Vagina (tissue), 2 donors: ENCODE results near the gene OR6B1. TPM values are rescaled to one million over a fixed set of nuclear protein-coding genes. Genes with fewer than 3 reads are reported as not detected.

Experiments
- DNase-seq, 2 donors: peaks; one replicate each; pipeline ENCODE4 v3.0.0-alpha.2; 2017; ENCODE audit errors: extremely low spot score in 2 of 2
- H3K27ac ChIP-seq: fragments of 200-600 bp; sonication (generic); one replicate; pipeline ENCODE4 v1.5.1; 2019
- H3K27me3 ChIP-seq: fragments of 200-600 bp; sonication (generic); one replicate; pipeline ENCODE4 v1.5.1; 2019
- H3K36me3 ChIP-seq, 2 donors: fragments of 200-600 bp; sonication (generic); one replicate each; pipeline ENCODE4 v1.5.1; 2017 to 2019
- H3K4me1 ChIP-seq: fragments of 200-600 bp; sonication (generic); one replicate; pipeline ENCODE4 v1.5.1; 2019
- H3K4me3 ChIP-seq, 2 donors: fragments of 200-600 bp; sonication (generic); 1 replicate in 1 of 2; 2 replicates in 1 of 2; pipeline ENCODE4 v1.5.1; 2016 to 2019
- H3K9me3 ChIP-seq: fragments of 200-600 bp; sonication (generic); one replicate; pipeline ENCODE4 v1.5.1; 2019
- POLR2A ChIP-seq, 2 donors: fragments of 450-650 bp; IDR thresholded peaks; one replicate each; pipeline ENCODE4 v1.6.1; 2017; ENCODE audit warnings: antibody characterized with exemption in 2 of 2, mild to moderate bottlenecking in 2 of 2, moderate library complexity in 2 of 2
- POLR2AphosphoS5 ChIP-seq, 2 donors: sonication (generic); formaldehyde crosslinking; IDR thresholded peaks; one replicate each; pipeline ENCODE4 v1.9.0; 2017; ENCODE audit warnings: antibody characterized with exemption in 2 of 2, mild to moderate bottlenecking in 2 of 2, low read depth in 1 of 2; ENCODE audit not compliant: insufficient read depth in 1 of 2
- intact Hi-C: fragments of 100-400 bp; cut with DNase I; formaldehyde crosslinking; loops from one replicate; pipeline ENCODE4 v1.15.1; 2023
- total RNA-seq: library from RNA; depleted of rRNA; stranded (reverse); fragments of >200 nt; gene quantifications from one replicate; pipeline ENCODE4 v1.2.3, GENCODE V29; 2016
- TF ChIP-seq, protein P1 (sequence below), 3 experiments: fragments of 450-650 bp in 2 of 3; fragments of 200-600 bp in 1 of 3; sonication (generic) in 1 of 3; IDR thresholded peaks; one replicate each; pipeline ENCODE4 v1.5.1; 2017 to 2019; ENCODE audit warnings: antibody characterized with exemption in 3 of 3, mild to moderate bottlenecking in 2 of 3, moderate library complexity in 2 of 3

Gene OR6B1
- total RNA-seq, 1 donor from 2014 or later = not detected

DNA sequence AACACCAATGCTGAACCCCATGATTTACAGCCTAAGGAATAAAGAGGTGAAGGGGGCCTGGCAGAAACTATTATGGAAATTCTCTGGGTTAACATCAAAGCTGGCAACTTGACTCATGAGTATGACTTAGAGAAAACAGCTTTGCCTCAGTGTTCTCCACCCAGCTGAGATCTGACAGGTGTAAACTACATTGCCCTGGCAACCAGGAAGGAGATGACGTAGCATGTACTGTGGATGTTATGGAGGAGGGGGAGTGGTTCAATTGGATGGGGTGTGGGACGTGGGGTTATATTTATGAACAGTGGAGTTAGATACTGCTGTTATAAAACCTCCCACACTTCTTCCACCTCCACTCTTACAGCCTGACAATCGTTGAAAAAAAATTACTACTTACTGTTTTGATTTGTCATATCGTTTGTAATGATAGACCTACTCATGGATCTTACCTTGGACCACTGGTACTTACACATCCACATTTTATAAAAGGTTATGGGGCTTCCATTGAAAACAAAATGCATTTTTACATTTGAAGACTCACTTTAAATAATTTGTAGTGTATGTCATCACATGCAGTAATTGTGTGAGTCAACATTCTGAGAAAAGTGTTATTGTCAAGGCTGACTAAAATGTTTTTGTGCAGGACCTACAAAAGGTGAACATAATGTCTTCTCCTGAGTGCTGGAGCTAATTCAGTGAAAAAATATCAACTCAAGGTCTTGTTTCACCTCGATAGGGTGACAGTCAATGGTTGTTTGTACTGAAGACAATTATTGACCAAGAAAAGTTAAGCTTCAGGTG lies 39.1 kb upstream of the OR6B1 start:
- no peaks in the 10 kb centered on the region for H3K9me3 ChIP-seq
- no peak for DNase-seq
- no peak overlapping the region for H3K4me3 ChIP-seq
- H3K36me3 ChIP-seq = no peaks in the 10 kb centered on the region
- no peaks in the 10 kb centered on the region for H3K4me1 ChIP-seq
- H3K27ac ChIP-seq = no peak overlapping the region
- TF ChIP-seq POLR2AphosphoS5 (IDR thresholded peaks at IDR 0.05; ENCODE audit: insufficient read depth in 1 of 2, low read depth in 1 of 2) (no peak), POLR2A (IDR thresholded peaks at IDR 0.05) (no peak)
- TF ChIP-seq, protein P1, sequence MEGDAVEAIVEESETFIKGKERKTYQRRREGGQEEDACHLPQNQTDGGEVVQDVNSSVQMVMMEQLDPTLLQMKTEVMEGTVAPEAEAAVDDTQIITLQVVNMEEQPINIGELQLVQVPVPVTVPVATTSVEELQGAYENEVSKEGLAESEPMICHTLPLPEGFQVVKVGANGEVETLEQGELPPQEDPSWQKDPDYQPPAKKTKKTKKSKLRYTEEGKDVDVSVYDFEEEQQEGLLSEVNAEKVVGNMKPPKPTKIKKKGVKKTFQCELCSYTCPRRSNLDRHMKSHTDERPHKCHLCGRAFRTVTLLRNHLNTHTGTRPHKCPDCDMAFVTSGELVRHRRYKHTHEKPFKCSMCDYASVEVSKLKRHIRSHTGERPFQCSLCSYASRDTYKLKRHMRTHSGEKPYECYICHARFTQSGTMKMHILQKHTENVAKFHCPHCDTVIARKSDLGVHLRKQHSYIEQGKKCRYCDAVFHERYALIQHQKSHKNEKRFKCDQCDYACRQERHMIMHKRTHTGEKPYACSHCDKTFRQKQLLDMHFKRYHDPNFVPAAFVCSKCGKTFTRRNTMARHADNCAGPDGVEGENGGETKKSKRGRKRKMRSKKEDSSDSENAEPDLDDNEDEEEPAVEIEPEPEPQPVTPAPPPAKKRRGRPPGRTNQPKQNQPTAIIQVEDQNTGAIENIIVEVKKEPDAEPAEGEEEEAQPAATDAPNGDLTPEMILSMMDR (IDR thresholded peaks at IDR 0.05) = no peak
- no peaks in the 10 kb centered on the region for H3K27me3 ChIP-seq
- intact Hi-C loops = no loop called here

DNA sequence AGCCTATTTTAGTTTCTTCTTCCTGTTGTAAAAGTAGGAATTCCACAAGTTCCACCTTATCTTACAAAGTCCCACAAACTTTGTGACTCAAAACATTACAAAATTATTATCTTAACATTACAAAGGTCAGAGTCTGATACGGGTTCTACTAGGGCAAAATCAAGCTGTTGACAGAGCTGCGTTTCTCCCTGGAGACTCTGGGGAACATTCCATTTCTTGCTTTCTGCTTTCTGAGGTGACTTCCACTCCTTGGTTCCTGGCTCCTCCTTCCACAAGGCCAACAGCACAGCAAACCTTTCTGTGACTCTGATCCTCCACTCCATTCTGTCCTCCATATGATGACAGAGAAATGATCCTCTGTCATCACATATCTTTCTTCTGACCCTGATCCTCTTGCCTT lies 34.8 kb upstream of the OR6B1 start:
- intact Hi-C loops = no loop called here
- TF ChIP-seq POLR2A (IDR thresholded peaks at IDR 0.05) (no peak), POLR2AphosphoS5 (IDR thresholded peaks at IDR 0.05; ENCODE audit: insufficient read depth in 1 of 2, low read depth in 1 of 2) (no peak)
- TF ChIP-seq, protein P1 (IDR thresholded peaks at IDR 0.05) = no peak
- Histone ChIP-seq H3K36me3 (no peaks in the 10 kb centered on the region), H3K27ac (no peak overlapping the region), H3K9me3 (no peaks in the 10 kb centered on the region), H3K4me3 (no peak overlapping the region), H3K4me1 (no peaks in the 10 kb centered on the region), H3K27me3 (no peaks in the 10 kb centered on the region)
- no peak for DNase-seq

DNA sequence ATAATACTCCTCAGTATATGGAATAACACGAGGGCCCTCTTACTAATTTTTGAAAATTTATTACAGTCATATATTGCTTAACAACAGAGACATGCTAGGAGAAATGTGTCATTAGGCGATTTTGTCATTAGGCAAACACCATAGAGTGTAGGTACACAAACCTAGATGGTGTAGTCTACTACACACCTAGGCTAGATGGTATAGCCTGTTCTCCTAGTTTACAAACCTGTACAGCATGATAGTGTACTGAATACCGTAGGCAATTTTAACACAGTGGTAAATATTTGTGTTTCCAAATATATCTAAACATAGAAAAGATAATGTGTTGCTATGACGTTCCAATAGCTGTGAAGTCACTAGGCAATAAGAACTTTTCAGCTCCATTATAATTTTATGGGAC lies 32.7 kb upstream of the OR6B1 start:
- no peak for DNase-seq
- TF ChIP-seq POLR2A (IDR thresholded peaks at IDR 0.05) (no peak), POLR2AphosphoS5 (IDR thresholded peaks at IDR 0.05; ENCODE audit: insufficient read depth in 1 of 2, low read depth in 1 of 2) (no peak)
- TF ChIP-seq, protein P1 (IDR thresholded peaks at IDR 0.05) = no peak
- intact Hi-C loops = no loop called here
- Histone ChIP-seq H3K9me3 (no peaks in the 10 kb centered on the region), H3K4me3 (no peak overlapping the region), H3K27ac (no peak overlapping the region), H3K36me3 (no peaks in the 10 kb centered on the region), H3K4me1 (no peaks in the 10 kb centered on the region), H3K27me3 (no peaks in the 10 kb centered on the region)

DNA sequence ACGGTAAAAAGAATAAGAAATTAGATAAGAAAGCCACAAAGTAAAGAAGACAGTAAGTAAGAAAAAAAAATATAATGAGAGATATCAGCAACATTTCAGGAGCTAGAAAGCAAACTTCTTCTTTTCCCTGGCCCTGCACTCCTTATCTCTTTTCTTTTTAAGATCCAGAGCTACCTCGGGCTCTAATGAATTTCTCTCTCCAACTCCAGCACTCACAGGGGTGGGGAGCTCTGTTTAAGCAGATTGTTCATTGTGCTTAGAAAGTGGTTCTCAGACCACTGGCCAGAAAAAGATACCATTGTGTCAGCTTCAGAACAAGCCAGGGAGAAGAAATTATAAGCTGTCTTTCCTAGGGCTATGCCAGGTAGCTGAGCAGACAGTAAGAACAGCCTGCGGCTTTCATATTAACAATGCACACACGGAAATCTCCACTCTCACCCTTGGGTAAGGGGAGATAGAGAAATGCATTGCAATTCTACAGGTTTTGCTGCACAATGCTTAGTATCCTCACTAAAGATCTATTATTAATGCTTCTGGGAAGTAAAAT lies 26.2 kb upstream of the OR6B1 start:
- DNase-seq = no peak
- intact Hi-C loops = no loop called here
- no peak overlapping the region for H3K27ac ChIP-seq
- H3K9me3 ChIP-seq = no peaks in the 10 kb centered on the region
- no peaks in the 10 kb centered on the region for H3K27me3 ChIP-seq
- no peaks in the 10 kb centered on the region for H3K4me1 ChIP-seq
- TF ChIP-seq, protein P1 (IDR thresholded peaks at IDR 0.05) = no peak
- TF ChIP-seq POLR2AphosphoS5 (IDR thresholded peaks at IDR 0.05; ENCODE audit: insufficient read depth in 1 of 2, low read depth in 1 of 2) = no peak
- no peak for TF ChIP-seq POLR2A (IDR thresholded peaks at IDR 0.05)
- H3K36me3 ChIP-seq = no peaks in the 10 kb centered on the region
- no peak overlapping the region for H3K4me3 ChIP-seq

DNA sequence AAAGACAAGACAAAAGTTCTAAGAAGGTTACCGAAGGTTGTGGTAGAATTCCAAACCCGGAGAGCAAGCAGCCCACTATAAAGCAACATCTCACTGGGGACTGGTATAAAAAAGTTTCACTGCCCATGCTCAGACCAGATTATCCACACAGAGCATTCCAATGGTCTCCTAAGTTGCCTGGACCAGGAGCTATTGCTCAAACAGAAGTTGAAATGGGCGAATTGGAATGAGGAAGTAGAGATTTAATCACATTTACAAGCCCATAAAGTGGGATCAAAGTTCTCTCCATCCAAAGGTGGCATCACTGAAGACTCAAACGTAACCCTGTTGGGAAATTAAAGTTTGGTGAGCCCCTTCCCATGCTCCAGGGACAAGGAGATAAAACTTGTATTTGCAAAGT lies 25.7 kb upstream of the OR6B1 start:
- Histone ChIP-seq H3K27ac (no peak overlapping the region), H3K4me1 (no peaks in the 10 kb centered on the region), H3K36me3 (no peaks in the 10 kb centered on the region), H3K27me3 (no peaks in the 10 kb centered on the region), H3K9me3 (no peaks in the 10 kb centered on the region), H3K4me3 (no peak overlapping the region)
- DNase-seq = no peak
- TF ChIP-seq, protein P1 (IDR thresholded peaks at IDR 0.05) = no peak
- TF ChIP-seq POLR2AphosphoS5 (IDR thresholded peaks at IDR 0.05; ENCODE audit: insufficient read depth in 1 of 2, low read depth in 1 of 2) (no peak), POLR2A (IDR thresholded peaks at IDR 0.05) (no peak)
- intact Hi-C loops = no loop called here
